Central memory CD4-positive, alpha-beta T cell (primary cell): ENCODE results near the gene ZNF689.
A peak's percentile ranks its signal among the peaks of the same experiment; 100 is the strongest.

Source experiments
- DNase-seq: peaks from one replicate; pipeline ENCODE4 v3.0.0; 2022

The ZNF689 gene

DNA sequence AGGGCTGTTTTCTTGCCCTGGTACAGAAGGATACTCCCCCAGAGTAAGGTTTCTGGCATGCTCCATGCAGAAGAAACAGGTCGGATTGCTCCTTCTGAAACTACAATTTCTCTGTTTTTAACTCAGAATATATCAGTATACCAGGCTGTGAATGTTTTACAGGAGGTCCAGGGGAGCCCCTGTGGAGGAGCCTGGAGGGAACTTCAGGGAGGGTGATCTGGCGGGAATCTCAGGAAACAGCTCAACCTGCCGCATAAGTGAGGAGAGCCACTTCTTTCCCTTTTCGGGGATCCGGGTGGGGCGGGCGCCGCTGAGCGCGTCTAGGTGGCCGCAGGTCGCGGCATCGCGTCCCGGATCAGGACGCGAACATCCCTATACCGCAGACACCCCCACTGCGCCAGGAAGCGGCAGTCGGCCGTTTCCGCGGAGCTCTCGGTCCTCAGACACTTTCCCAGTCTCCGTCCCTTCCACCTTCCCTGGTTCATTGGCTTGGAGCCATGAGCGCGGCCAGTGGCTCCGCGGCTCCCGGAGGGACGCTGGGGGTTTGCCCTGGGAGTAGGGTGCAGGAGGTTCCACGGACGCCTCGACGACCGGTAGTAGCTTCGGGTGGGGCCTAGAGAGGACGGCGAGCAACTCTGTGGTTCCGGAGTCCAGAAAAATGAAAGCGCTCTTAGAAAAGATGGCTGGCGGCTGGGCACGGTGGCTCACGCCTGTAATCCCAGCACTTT is 48.9 kb downstream of the ZNF689 start:
- DNase-seq: no peak

DNA sequence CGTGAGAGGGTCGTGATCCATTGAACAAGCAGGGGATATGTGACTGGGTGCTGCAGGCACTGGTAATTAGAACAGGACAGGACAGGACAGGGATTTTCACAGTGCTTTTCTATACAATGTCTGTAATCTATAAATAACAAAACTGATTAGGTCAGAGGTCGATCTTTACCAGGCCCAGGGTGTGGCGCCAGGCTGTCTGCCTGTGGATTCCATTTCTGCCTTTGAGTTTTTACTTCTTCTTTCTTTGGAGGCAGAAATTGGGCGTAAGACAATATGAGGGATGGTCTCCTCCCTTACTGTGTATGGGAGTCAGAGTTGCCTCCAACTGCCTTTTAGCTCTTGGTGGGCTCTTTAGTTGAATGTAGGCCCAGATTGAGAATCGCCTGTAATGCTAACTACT is 50.5 kb downstream of the ZNF689 start:
- DNase-seq: no peak

DNA sequence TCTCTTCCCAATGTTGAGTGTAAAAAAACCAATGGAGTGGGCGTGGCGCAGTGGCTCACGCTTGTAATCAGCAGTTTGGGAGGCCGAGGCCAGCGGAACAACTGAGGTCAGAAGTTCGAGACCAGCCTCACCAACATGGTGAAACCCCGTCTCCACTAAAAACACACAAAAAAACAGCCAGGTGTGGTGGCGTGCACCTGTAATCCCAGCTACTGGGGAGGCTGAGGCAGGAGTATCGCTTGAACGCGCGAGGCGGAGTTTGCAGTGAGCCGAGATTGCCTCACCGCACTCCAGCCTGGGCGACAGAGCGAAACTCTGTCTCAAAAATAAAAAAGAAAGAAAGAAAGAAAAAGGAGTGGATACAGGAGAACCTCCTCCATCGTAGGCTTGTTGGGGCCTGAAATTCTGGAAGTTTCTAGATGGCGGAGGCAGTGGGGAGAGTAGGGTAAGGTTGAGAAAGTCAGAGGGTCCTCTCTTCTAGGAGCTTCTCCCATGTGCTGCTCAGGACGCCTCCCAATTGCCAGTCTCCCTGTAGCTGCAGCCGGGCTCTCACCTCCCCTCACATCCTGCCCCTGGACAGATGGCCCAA is 51.3 kb downstream of the ZNF689 start:
- no peak for DNase-seq

DNA sequence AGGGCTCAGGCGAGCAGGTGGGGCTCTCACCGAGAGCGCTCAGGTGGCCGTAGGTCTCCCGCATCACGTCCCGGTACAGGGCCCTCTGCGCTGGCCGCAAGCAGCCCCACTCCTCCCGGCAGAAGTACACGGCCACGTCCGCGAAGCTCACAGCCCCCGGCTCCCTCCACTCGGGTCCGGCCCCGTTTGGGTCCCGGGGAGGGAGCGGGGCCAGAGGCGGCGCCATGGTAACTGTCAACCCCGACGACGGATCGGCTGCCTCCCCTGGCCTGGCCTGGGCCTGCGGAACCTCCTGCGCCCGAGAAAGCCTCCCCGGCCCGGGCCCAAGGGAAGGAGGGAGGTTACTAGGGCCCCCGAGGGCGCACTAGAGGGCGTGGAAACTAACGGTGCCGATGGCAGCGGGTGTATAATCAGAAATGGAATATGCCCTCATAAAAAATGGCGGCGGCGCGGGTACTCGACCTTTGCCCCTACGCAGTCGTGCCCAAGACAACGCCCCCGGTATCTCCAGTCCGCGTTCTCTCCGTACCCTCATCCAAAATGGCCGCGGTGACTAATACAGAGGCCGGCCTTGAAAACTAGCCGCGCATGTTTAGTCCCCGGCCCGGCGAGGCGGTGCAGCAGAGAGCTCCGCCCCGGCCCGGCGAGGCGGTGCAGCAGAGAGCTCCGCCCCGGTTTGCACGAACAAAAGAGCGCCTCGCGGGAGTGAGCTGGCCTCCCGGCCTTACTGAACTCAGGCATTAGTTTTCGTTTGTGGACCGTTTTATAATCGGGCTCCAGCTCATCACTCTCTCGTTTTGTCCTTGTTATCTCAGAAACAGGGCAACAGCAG is 52.0 kb downstream of the ZNF689 start, which contains the start of gene ZNF764:
Gene ZNF764 (minus strand): TSS at position 418 of the 832 bp plus-strand sequence. CDS start 192 bp downstream, at position 226.
- DNase-seq: peak; percentile 96

DNA sequence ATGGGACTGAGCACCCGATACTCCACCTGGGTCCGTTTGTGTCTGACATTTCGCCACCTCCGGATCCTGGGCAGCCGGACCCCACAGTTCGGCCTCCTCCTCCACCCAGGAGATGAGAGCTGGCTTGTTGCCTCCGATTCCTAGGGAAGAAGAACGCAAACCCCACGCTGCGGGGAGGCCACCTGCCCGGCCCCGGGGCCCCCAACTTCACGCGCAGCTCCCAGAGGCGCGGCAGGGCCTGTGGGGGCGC is 52.6 kb downstream of the ZNF689 start:
- DNase-seq: no peak

DNA sequence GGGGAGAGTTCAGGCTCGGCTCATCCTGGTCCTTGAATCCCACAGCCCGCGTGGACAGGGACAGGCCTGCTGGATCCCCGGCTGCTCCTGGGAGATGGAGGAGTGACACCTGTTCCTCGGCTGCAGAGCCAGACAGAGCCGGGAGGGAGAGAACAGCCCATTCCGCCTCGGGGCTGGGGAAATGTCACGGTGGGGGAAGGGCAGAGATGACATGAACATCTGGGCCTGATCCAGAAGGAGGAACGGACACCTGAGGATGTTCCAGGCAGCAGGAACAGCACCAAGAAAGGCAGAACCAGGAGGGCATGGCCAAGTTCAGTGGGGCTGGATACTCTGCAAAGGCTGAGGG is 54.1 kb downstream of the ZNF689 start:
- no peak for DNase-seq

DNA sequence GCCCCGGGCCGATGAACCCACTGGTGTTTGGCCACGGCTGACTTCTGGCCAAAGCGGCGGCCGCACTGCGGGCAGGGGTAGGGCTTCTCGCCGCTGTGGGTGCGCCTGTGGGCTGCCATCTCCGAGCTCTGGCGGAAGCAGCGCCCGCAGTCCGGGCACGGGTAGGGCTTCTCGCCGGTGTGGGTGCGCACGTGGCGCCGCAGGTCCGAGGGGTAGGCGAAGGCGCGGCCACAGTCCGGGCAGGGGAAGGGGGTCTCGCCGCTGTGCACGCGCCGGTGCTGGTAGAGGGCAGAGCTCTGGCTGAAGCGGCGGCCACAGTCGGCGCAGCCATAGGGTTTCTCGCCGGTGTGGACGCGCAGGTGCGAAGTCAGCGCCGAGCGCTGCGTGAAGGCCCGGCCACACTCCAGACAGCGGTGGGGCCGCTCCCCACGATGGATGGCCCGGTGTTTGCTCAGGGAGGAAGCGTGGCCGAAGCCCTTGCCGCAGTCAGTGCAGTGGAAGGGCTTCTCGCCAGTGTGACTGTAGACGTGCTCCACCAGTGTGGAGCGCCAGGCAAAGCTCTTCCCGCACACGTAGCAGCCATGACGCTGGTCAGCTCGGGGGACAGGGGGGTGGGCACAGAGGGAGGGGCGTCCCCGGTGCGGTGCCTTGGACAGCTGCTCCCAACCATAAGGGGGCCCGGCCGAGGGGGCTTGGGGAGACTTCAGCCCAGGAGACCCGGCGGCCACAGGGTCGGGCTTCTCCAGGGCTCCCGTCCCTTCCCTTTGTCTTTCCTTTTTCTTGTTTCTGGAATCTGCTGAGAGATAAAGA is 54.7 kb downstream of the ZNF689 start:
- DNase-seq: no peak

DNA sequence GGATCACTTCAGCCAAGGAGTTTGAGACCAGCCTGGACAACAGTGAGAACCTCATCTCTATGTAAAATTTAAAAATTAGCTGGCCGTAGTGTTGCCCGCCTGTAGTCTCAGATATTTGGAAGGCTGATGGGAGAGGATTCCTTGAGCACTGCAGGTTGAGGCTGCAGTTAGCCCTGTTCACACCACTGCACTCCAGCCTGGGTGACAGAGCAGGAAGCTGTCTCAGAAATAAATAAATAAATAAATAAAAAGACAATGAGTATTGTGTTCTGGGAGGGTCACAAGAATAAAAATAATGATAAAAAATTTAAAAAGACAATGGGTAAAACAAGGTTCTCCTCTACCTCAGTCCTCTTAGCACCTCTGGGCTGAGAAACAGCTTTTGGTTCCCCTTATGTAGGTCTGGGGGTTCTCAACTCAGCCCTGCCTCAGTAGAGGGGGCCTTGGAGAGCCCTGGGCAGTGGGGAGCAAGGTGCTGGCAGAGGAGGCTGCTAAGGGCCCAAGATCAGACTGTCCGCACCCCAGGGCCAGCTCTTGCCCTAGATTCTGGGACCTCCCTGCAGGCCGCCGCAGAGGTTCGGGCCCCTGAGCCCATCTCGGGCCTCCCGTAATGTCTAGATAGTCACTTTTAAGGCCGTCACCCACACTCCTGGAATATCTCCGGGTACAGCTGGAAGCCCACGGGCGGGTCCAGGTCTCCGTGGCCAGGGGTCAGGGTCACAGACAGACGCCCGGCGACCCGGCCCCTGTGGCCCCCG is 55.5 kb downstream of the ZNF689 start:
- no peak for DNase-seq

DNA sequence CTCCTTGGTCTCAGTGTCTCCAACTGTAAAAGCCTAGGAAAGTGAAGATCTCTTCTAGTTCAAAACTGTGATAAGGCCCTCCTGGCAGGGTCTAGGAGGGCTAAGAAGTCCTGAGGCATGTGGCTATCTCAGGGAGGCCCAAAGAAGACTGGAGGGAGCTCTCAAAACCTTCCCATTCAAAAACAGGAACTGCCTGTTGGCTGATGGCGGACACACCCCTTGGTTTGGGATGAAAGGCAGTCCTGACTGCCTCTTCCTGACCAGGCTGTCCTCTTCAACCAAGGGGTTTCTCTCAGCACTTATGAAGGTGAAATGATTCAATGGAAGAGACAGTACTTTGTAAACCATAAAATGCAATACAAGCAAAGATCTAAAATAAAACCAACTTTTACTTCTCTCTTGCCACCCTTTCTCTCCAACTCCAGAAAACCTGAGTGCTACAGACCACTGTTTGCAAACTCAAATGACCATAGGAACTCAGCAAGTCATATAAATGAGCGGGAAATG is 56.7 kb downstream of the ZNF689 start:
- DNase-seq: no peak

DNA sequence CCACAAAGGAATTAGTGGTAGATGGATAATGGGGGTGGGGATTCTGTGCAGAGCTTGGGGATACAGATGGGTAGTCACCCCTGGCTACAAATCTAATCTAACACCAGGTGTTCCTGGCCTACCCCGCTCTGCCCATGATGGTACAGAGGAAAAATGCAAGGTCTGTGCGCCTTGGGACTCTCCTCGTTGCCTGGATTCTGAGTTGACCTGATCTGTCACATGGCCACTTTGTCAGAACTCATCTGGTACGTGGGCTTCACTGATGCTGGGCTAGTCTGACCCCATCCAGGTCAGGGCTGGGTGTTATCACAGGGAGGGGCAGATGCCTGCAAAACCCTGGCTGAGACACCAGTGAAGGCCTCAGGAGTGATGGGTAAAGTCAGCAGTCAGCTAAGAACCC is 57.2 kb downstream of the ZNF689 start:
- DNase-seq: no peak
